GM12892 (cell line): ENCODE measurements around the gene IL1A.

Experiments used
- DNase-seq: peaks from one replicate; pipeline ENCODE4 v3.0.0; 2011; ENCODE audit not compliant: insufficient read length
- FAIRE-seq: peaks from 2 replicates; lab custom pipeline; 2011; peaks lifted over from hg19 to GRCh38; lab: Jason Lieb, UNC
- POLR2A ChIP-seq: IDR thresholded peaks from 2 replicates; pipeline ENCODE4 v1.6.1; 2011; ENCODE audit warnings: low read depth, low read length, control low read depth
- POLR2AphosphoS5 ChIP-seq: IDR thresholded peaks from 2 replicates; pipeline ENCODE4 v1.6.1; 2011; ENCODE audit warnings: low read depth, low read length, control low read depth
- TAF1 ChIP-seq: IDR thresholded peaks from 2 replicates; pipeline ENCODE4 v1.6.1; 2011; ENCODE audit warnings: low read depth, mild to moderate bottlenecking, control low read depth, low read length, borderline replicate concordance

Gene IL1A

GRCh38 chr2:112813280-112813966 lies 29.1 kb upstream of the IL1A start:
- FAIRE-seq (no peak), DNase-seq (no peak)
- TF ChIP-seq POLR2AphosphoS5: no peak
- no peak for TF ChIP-seq POLR2A
- no peak for TF ChIP-seq TAF1

GRCh38 chr2:112812318-112813267 lies 28.3 kb upstream of the IL1A start:
- no peak for TF ChIP-seq POLR2AphosphoS5
- DNase-seq (no peak), FAIRE-seq (peak; percentile 63)

GRCh38 chr2:112811841-112812306 lies 27.6 kb upstream of the IL1A start:
- DNase-seq (no peak), FAIRE-seq (peak; percentile 74)
- no peak; the same call in 1 of the 2 replicates for TF ChIP-seq POLR2AphosphoS5
- no peak for TF ChIP-seq TAF1
- TF ChIP-seq POLR2A: 0 out of 2 replicates have a peak, but pooled peaks have one; percentile 44

GRCh38 chr2:112811276-112811831 lies 27.1 kb upstream of the IL1A start:
- DNase-seq (no peak), FAIRE-seq (no peak)
- no peak for TF ChIP-seq POLR2A
- TF ChIP-seq TAF1: no peak
- TF ChIP-seq POLR2AphosphoS5: no peak

GRCh38 chr2:112809112-112809511 lies 24.8 kb upstream of the IL1A start:
- FAIRE-seq (no peak), DNase-seq (no peak)
- TF ChIP-seq POLR2AphosphoS5 (no peak), TAF1 (no peak), POLR2A (no peak)

GRCh38 chr2:112807233-112807807 lies 23.0 kb upstream of the IL1A start:
- FAIRE-seq (no peak), DNase-seq (no peak)

GRCh38 chr2:112805542-112805941 lies 21.2 kb upstream of the IL1A start:
- FAIRE-seq (no peak), DNase-seq (no peak)
- no peak for TF ChIP-seq TAF1

More at GRCh38 chr2:112807233-112807807, 23.0 kb upstream of the IL1A start:
- no peak for TF ChIP-seq POLR2AphosphoS5
- no peak for TF ChIP-seq TAF1
- no peak for TF ChIP-seq POLR2A

- no peak for TF ChIP-seq POLR2A
- no peak for TF ChIP-seq TAF1
- no peak for TF ChIP-seq POLR2AphosphoS5
- DNase-seq: no peak
- no peak for FAIRE-seq
Measured at GRCh38 chr2:112803691-112804521, 19.6 kb upstream of the IL1A start.

- TF ChIP-seq POLR2A (no peak), POLR2AphosphoS5 (no peak), TAF1 (no peak)
- FAIRE-seq: no peak
Measured at GRCh38 chr2:112800881-112801583, 16.7 kb upstream of the IL1A start.

More at GRCh38 chr2:112800881-112801583, 16.7 kb upstream of the IL1A start:
- DNase-seq: no peak
